Right lobe of liver (tissue), 6 donors: ENCODE results near the gene KCTD12. TPM values are rescaled to one million over a fixed set of nuclear protein-coding genes. Genes with fewer than 3 reads are reported as not detected.
A peak's percentile ranks its signal among the peaks of the same experiment; 100 is the strongest.

Experiments
- ATAC-seq, 4 donors: fragments of 200-7000 bp; cut with Tn5 transposase; one replicate each; pipeline ENCODE4 v1.9.1; 2020; ENCODE audit warnings: mild to moderate bottlenecking in 4 of 4, moderate library complexity in 4 of 4
- DNase-seq, 3 donors: peaks; one replicate each; pipeline ENCODE4 v3.0.0-alpha.2; 2020
- H3K27ac ChIP-seq, 3 donors: fragments of 200-600 bp; one replicate each; pipeline ENCODE4 v1.8.0; 2022
- H3K27me3 ChIP-seq, 2 donors: fragments of 200-600 bp; one replicate each; pipeline ENCODE4 v1.8.0; 2022
- H3K36me3 ChIP-seq, 4 donors: fragments of 200-600 bp; sonication (generic) in 1 of 4; one replicate each; pipeline versions ENCODE4 v1.5.1 to v1.8.0; 2017 to 2022; ENCODE audit warnings: control low read depth in 1 of 4
- H3K4me1 ChIP-seq, 4 donors: fragments of 200-600 bp; sonication (generic) in 1 of 4; one replicate each; pipeline versions ENCODE4 v1.5.1 to v1.8.0; 2017 to 2022; ENCODE audit warnings: control low read depth in 1 of 4
- H3K4me3 ChIP-seq, 3 donors: fragments of 200-600 bp; one replicate each; pipeline ENCODE4 v1.8.0; 2022
- H3K9me3 ChIP-seq, 4 donors: fragments of 200-600 bp; sonication (generic) in 1 of 4; one replicate each; pipeline versions ENCODE4 v1.5.1 to v1.8.0; 2017 to 2022; ENCODE audit warnings: control low read depth in 1 of 4
- POLR2A ChIP-seq: fragments of 450-650 bp; IDR thresholded peaks from one replicate; pipeline ENCODE4 v1.6.1; 2017; ENCODE audit warnings: antibody characterized with exemption, mild to moderate bottlenecking
- WGBS: methylation state at CpG from one replicate; pipeline ENCODE4 v1.1.6; 2018; ENCODE audit warnings: low coverage, low lambda C conversion rate; ENCODE audit not compliant: insufficient coverage; ENCODE audit errors: missing lambda C conversion rate; 5-methylcytosine and 5-hydroxymethylcytosine counted together
- intact Hi-C, 2 donors: fragments of 100-400 bp; cut with DNase I; formaldehyde crosslinking; loops; one replicate each; pipeline versions ENCODE4 v1.11.2 to v1.14.1; 2022
- total RNA-seq, 6 experiments: library from RNA; depleted of rRNA in 2 of 6; stranded (reverse); fragments of >200 nt in 2 of 6; fragmentation: NEBNext Ultra II Directional in 3 of 6; extraction: Animal tissue kit (Norgen Biotek cat#: 25700) in 3 of 6; gene quantifications; one replicate each; pipeline versions ENCODE4 v1.1.0 to v1.2.4, GENCODE V29; 2016 to 2023
- TF ChIP-seq, protein P1 (sequence below), 4 donors: fragments of 200-600 bp in 3 of 4; fragments of 450-650 bp in 1 of 4; IDR thresholded peaks; one replicate each; pipeline versions ENCODE4 v1.5.1 to v1.8.0; 2016 to 2022; ENCODE audit warnings: antibody characterized with exemption in 4 of 4, mild to moderate bottlenecking in 2 of 4
- donor health status: DM: no; HTN: yes; CAD: no.
- donor health status: DM: no; HTN: no; CAD: no.
- donor health status: DM: no; HTN: no; CAD: no.
- donor health status: DM: no; HTN: yes; CAD: no.
- donor health status: DM: no; HTN: yes; CAD: no.

The KCTD12 gene
- total RNA-seq, 6 experiments from 2014 or later = 3.5 to 10.9 (median 7.1) TPM

DNA sequence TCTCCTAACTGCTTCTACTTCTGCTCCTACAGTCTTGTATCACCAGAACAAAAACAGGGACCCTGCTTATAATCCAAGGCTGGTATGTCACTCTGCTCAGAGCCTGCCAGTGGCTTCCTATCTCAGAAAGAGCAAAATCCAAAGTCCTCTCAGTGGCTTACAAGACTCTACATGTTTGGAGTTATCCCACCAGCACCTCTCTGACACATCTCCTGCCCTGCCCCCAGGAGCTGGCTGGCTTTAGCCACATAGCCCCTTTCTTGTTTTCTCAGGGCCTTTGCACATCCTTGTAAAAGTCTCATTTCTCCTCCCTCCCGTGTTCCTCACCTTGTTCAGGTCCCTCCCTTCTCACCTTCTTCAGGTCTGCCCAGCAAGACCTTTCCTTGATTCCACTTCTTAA, 2.2 kb upstream of the KCTD12 start:
- Histone ChIP-seq H3K27ac (no peak overlapping the region), H3K27me3 (peaks cover 0 to under 1% of the 10 kb centered on the region in 2 donors), H3K4me3 (no peak overlapping the region), H3K9me3 (no peaks in the 10 kb centered on the region), H3K36me3 (no peaks in the 10 kb centered on the region), H3K4me1 (peaks cover 0 to 14% (median 2%) of the 10 kb centered on the region in 4 donors)
- WGBS = 60% methylated on average over 1 of the region's 1 CpG
- intact Hi-C loops = no loop called here
- TF ChIP-seq, protein P1, sequence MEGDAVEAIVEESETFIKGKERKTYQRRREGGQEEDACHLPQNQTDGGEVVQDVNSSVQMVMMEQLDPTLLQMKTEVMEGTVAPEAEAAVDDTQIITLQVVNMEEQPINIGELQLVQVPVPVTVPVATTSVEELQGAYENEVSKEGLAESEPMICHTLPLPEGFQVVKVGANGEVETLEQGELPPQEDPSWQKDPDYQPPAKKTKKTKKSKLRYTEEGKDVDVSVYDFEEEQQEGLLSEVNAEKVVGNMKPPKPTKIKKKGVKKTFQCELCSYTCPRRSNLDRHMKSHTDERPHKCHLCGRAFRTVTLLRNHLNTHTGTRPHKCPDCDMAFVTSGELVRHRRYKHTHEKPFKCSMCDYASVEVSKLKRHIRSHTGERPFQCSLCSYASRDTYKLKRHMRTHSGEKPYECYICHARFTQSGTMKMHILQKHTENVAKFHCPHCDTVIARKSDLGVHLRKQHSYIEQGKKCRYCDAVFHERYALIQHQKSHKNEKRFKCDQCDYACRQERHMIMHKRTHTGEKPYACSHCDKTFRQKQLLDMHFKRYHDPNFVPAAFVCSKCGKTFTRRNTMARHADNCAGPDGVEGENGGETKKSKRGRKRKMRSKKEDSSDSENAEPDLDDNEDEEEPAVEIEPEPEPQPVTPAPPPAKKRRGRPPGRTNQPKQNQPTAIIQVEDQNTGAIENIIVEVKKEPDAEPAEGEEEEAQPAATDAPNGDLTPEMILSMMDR (IDR thresholded peaks at IDR 0.05) = no peak
- no peak for TF ChIP-seq POLR2A
- ATAC-seq = no peak
- no peak for DNase-seq

DNA sequence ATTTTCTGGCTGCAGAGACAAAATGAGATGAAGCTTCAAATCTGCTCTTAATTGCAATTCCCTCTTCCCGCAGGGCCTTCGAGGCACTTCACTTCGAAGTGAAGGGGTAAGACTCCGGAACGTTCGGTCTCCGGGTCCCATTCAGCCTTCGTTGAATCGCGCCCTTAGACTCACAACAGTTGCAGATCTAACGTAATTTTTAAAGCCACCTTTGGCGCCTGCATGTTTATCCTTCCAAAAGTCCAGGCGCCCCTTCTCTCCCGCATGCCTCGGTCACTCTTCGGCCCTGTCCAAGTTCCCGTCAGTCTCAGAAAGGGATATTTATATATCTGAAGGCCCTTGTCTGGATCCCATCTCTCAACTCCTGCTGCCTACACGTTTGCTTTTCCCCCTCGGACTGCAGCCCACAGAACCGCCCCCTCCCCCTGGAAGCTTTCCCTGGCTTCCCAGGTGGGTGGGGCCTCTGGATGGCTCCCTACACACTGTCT, 915 bp upstream of the KCTD12 start:
- peak overlapping the region; percentile 7 to 85 (median 56) for H3K27ac ChIP-seq

DNA sequence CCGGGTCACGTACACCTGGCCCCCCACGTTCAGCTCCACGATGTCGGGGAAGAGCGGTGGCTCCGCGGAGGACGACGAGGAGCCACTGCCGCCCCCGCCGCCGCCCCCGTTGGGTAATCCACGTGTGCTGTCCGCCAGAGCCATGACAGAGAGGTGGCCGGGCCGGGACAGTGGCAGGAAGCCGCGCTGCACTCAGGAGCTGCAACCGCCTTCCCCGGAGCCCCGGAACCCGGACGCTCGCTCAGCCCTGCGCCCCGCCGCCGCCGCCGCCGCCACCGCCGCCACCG, 257 bp downstream of the KCTD12 start:
- DNase-seq (no peak), ATAC-seq (no peak)
- H3K36me3 ChIP-seq = no peaks in the 10 kb centered on the region
- H3K4me3 ChIP-seq = peak overlapping the region; percentile 47 to 59 (median 58)
- no peak for TF ChIP-seq POLR2A
- 0% methylated on average over 2 of the region's 37 CpGs for WGBS
- peaks cover 0 to 9% of the 10 kb centered on the region in 2 donors for H3K27me3 ChIP-seq
- peaks cover 0 to 14% (median 2%) of the 10 kb centered on the region in 4 donors for H3K4me1 ChIP-seq
- intact Hi-C loops = no loop called here
- H3K27ac ChIP-seq = peak overlapping the region; percentile 24 to 85 (median 56)
- no peaks in the 10 kb centered on the region for H3K9me3 ChIP-seq

More for the DNA sequence above, 915 bp upstream of the KCTD12 start:
- DNase-seq (no peak), ATAC-seq (no peak)
- peaks cover 0 to 14% (median 2%) of the 10 kb centered on the region in 4 donors for H3K4me1 ChIP-seq
- 14% methylated on average over 19 of the region's 20 CpGs for WGBS
- H3K9me3 ChIP-seq = no peaks in the 10 kb centered on the region
- H3K36me3 ChIP-seq = no peaks in the 10 kb centered on the region
- TF ChIP-seq, protein P1 (IDR thresholded peaks at IDR 0.05) = no peak
- TF ChIP-seq POLR2A = no peak
- peak overlapping the region; percentile 47 to 59 (median 58) for H3K4me3 ChIP-seq
- intact Hi-C loops = no loop called here
- H3K27me3 ChIP-seq = peaks cover 0 to 4% of the 10 kb centered on the region in 2 donors

DNA sequence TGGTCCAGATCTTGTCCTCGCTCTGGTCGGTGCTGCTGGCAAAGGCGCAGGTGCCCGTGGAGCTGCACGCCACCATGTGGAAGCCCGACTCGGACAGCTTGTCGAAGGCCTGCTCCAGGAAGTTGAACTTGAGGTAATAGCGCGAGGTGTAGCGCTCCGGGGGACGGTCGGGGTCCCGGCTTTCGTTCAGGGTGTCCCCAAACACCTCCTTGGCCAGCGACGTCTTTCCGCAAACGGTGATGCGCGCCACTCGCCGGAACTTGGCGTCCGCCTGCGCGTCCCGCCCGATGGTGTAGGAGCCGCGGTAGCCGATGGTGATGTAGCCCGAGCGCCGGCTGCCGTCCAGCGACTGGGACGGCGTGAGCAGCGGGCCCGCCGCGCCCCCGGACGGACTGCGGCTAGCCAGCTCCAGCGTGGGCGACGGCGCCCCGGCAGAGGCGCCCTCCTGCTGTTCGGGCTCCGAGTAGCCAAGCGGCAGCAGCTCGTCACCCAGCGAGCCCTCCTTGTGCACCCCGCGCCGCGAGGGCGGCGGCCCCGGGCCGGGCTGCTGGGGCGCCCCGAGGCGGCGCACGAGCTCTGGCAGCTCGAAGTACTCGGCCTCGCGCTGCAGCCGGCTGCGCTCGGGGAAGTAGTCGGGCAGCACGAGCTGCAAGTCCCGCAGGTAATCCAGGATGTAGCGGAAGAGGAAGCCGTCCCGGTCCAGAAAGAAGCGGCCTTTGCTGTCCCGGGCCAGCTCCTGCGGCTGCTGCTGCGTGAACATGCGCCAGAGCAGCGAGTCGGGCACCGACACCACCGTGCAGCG, 801 bp downstream of the KCTD12 start:
- H3K27ac ChIP-seq = peak overlapping the region; percentile 24 to 85 (median 56)
- H3K36me3 ChIP-seq = no peaks in the 10 kb centered on the region
- peaks cover 0 to 14% (median 2%) of the 10 kb centered on the region in 4 donors for H3K4me1 ChIP-seq
- 3% methylated on average over 6 of the region's 94 CpGs for WGBS
- ATAC-seq = peak; percentile 47 to 56 (median 52)
- H3K4me3 ChIP-seq = peak overlapping the region; percentile 47 to 59 (median 58)
- intact Hi-C loops = no loop called here
- peak; percentile 67 to 82 (median 74) for DNase-seq
- no peaks in the 10 kb centered on the region for H3K9me3 ChIP-seq
- no peak for TF ChIP-seq POLR2A
- TF ChIP-seq, protein P1 (IDR thresholded peaks at IDR 0.05) = peak in 1 of 4 donors; percentile 11
- peaks cover 0 to 10% of the 10 kb centered on the region in 2 donors for H3K27me3 ChIP-seq

DNA sequence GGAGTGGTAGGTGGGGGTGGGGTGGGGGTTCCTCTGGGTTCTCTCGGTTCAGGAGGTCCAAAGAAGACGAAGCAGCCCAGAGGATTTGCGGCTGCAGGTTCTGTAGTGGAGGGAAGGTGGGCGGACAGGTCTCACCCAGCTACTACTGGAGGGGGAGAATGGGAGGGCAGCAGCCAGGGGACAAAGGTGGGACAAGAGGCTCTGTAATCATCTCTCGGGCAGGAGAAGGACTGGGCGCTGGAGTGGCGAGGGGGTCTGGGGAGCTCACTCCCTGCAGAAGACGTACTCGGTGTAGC, 1.4 kb downstream of the KCTD12 start:
- TF ChIP-seq POLR2A = no peak
- TF ChIP-seq, protein P1 (IDR thresholded peaks at IDR 0.05) = no peak
- no peak for ATAC-seq
- Histone ChIP-seq H3K4me3 (peak overlapping the region; percentile 47 to 59 (median 58)), H3K4me1 (peaks cover 0 to 14% (median 2%) of the 10 kb centered on the region in 4 donors), H3K27ac (peak overlapping the region; percentile 24 to 85 (median 56)), H3K36me3 (no peaks in the 10 kb centered on the region), H3K9me3 (no peaks in the 10 kb centered on the region), H3K27me3 (peaks cover 0 to 10% of the 10 kb centered on the region in 2 donors)
- intact Hi-C loops = no loop called here
- WGBS = 0% methylated on average over 2 of the region's 9 CpGs
- DNase-seq = no peak
